ENCODE data around the gene CNTN1. TPM values are rescaled to one million over a fixed set of nuclear protein-coding genes. Genes with fewer than 3 reads are reported as not detected.

Gene CNTN1
- total and polyA plus RNA-seq, 10 of the 15 experiments (the other 5 are each of a cell fraction or from before 2014, with no cell fraction given) = 0.06 to 0.14 TPM; not detected in 8

- Histone ChIP-seq H3K4me3 (no peak overlapping the region), H4K20me1 (ENCODE audit: control insufficient read depth, insufficient read depth) (no peaks in the 10 kb centered on the region), H3K9me3 (replicated peaks; ENCODE audit: control insufficient read depth, insufficient read depth, low read length) (no peaks in the 10 kb centered on the region), H3K79me2 (ENCODE audit: control insufficient read depth, insufficient read depth, low read length) (no peaks in the 10 kb centered on the region), H2AFZ (ENCODE audit: control insufficient read depth, low read depth, low read length) (no peak overlapping the region), H3K9ac (ENCODE audit: control insufficient read depth, insufficient read depth, low read length) (no peak overlapping the region), H3K27ac (ENCODE audit: control insufficient read depth, insufficient read depth) (no peak overlapping the region), H3K27me3 (replicated peaks in 1 of 2; ENCODE audit: control insufficient read depth in 2 of 2, insufficient read depth in 2 of 2, low read length in 1 of 2) (no peaks in the 10 kb centered on the region), H3K4me1 (ENCODE audit: control insufficient read depth, insufficient read depth, low read length) (no peaks in the 10 kb centered on the region), H3K36me3 (ENCODE audit: control insufficient read depth in 2 of 2, insufficient read depth in 2 of 2, low read length in 1 of 2) (no peaks in the 10 kb centered on the region), H3K4me2 (ENCODE audit: control insufficient read depth, insufficient read depth) (no peak overlapping the region)
- ChIA-PET SMC1A (ENCODE audit: uncharacterized antibody, unreplicated experiment) (interaction anchor here (1.4 to 1.6 kb wide), 2 partner anchors 12 to 331 kb away, joined by 3 to 4 read pairs; no protein-coding TSS in a partner anchor), CTCF (interaction anchor here (1.2 kb wide), 1 partner anchor 15 kb away, joined by 4 read pairs; no protein-coding TSS in a partner anchor), RAD21 (ENCODE audit: unreplicated experiment) (no interaction called here), POLR2A (no interaction called here)
- no peak for ATAC-seq
- WGBS (ENCODE audit: insufficient coverage, insufficient replicate concordance, low lambda C conversion rate, missing lambda C conversion rate) = 46% methylated on average over 2 of the region's 2 CpGs
- no peak for DNase-seq (ENCODE audit: low read depth, low spot score)
- intact Hi-C loops (cut with micrococcal nuclease; ENCODE audit: unreplicated experiment) (no loop called here), in situ Hi-C loops (cut with MboI) (no loop called here)
- no TSS peak for BruUV-seq (replicated peaks)
- FAIRE-seq = no peak
- TF ChIP-seq, protein P1, sequence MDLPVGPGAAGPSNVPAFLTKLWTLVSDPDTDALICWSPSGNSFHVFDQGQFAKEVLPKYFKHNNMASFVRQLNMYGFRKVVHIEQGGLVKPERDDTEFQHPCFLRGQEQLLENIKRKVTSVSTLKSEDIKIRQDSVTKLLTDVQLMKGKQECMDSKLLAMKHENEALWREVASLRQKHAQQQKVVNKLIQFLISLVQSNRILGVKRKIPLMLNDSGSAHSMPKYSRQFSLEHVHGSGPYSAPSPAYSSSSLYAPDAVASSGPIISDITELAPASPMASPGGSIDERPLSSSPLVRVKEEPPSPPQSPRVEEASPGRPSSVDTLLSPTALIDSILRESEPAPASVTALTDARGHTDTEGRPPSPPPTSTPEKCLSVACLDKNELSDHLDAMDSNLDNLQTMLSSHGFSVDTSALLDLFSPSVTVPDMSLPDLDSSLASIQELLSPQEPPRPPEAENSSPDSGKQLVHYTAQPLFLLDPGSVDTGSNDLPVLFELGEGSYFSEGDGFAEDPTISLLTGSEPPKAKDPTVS (IDR thresholded peaks at IDR 0.05; ENCODE audit: low read depth, low read length) = no peak
- TF ChIP-seq BCLAF1 (IDR thresholded peaks at IDR 0.05) (no peak), LARP7 (IDR thresholded peaks at IDR 0.05) (no peak), CBX3 (IDR thresholded peaks at IDR 0.05; ENCODE audit: borderline replicate concordance, low read depth) (no peak), RELB (IDR thresholded peaks at IDR 0.05; ENCODE audit: low read depth) (no peak), ATF7 (IDR thresholded peaks at IDR 0.05; ENCODE audit: low read depth) (no peak), ZBED1 (IDR thresholded peaks at IDR 0.05; ENCODE audit: borderline replicate concordance) (no peak), GABPA (IDR thresholded peaks at IDR 0.05; ENCODE audit: low read depth) (no peak), RCOR1 (conservative IDR thresholded peaks at IDR 0.05; ENCODE audit: low read depth, low read length) (no peak), PBX3 (IDR thresholded peaks at IDR 0.05; ENCODE audit: insufficient replicate concordance, low read depth, low read length) (no peak), ETV6 (conservative IDR thresholded peaks at IDR 0.05 in 1 of 2, IDR thresholded peaks at IDR 0.05 in 1 of 2; ENCODE audit: borderline replicate concordance in 1 of 2, low read depth in 1 of 2) (no peak), POU2F2 (IDR thresholded peaks at IDR 0.05; ENCODE audit: borderline replicate concordance, low read depth, low read length) (no peak), MYB (IDR thresholded peaks at IDR 0.05; ENCODE audit: borderline replicate concordance, low read depth, low read length) (no peak)
- TF ChIP-seq, protein P2, sequence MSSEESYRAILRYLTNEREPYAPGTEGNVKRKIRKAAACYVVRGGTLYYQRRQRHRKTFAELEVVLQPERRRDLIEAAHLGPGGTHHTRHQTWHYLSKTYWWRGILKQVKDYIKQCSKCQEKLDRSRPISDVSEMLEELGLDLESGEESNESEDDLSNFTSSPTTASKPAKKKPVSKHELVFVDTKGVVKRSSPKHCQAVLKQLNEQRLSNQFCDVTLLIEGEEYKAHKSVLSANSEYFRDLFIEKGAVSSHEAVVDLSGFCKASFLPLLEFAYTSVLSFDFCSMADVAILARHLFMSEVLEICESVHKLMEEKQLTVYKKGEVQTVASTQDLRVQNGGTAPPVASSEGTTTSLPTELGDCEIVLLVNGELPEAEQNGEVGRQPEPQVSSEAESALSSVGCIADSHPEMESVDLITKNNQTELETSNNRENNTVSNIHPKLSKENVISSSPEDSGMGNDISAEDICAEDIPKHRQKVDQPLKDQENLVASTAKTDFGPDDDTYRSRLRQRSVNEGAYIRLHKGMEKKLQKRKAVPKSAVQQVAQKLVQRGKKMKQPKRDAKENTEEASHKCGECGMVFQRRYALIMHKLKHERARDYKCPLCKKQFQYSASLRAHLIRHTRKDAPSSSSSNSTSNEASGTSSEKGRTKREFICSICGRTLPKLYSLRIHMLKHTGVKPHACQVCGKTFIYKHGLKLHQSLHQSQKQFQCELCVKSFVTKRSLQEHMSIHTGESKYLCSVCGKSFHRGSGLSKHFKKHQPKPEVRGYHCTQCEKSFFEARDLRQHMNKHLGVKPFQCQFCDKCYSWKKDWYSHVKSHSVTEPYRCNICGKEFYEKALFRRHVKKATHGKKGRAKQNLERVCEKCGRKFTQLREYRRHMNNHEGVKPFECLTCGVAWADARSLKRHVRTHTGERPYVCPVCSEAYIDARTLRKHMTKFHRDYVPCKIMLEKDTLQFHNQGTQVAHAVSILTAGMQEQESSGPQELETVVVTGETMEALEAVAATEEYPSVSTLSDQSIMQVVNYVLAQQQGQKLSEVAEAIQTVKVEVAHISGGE (CRISPR knock-in tag; IDR thresholded peaks at IDR 0.05) = no peak
Observed at GRCh38 chr12:40953076-40953475, 260.8 kb downstream of the CNTN1 start.
